HEK293 (cell line): ENCODE results near the gene WDR86.
A peak's percentile ranks its signal among the peaks of the same experiment; 100 is the strongest.

Experiments
- CTCF ChIA-PET: fragments of 350-600 bp; formaldehyde crosslinking; extraction: SDS; loops from one replicate; lab custom pipeline; 2021; ENCODE audit warnings: antibody characterized with exemption; lab: Yijun Ruan, JAX
- POLR2A ChIA-PET: fragments of 300-600 bp; formaldehyde crosslinking; extraction: SDS; loops from one replicate; lab custom pipeline; 2020; ENCODE audit warnings: antibody characterized with exemption, inconsistent platforms; lab: Yijun Ruan, JAX
- H3K27ac ChIP-seq: fragments of 200-500 bp; sonication (Bioruptor generic); 2 replicates; pipeline ENCODE4 v1.5.1; 2014; ENCODE audit warnings: low read depth, low read length, control low read depth, inconsistent platforms; ENCODE audit errors: extremely low read depth
- H3K36me3 ChIP-seq, 2 experiments: fragments of 200-500 bp in 1 of 2; sonication (Bioruptor generic) in 1 of 2; 1 replicate in 1 of 2; 2 replicates in 1 of 2; pipeline ENCODE4 v1.5.1; 2014 to 2017; ENCODE audit warnings: inconsistent platforms in 2 of 2, low read length in 2 of 2; ENCODE audit not compliant: control insufficient read depth in 2 of 2, insufficient read depth in 1 of 2
- H3K4me1 ChIP-seq: fragments of 200-500 bp; sonication (Bioruptor generic); 2 replicates; pipeline ENCODE4 v1.5.1; 2014; ENCODE audit warnings: mild to moderate bottlenecking, low read length, inconsistent platforms; ENCODE audit not compliant: control insufficient read depth, insufficient read depth
- H3K4me3 ChIP-seq: 2 replicates; pipeline ENCODE4 v1.5.1; 2011; ENCODE audit warnings: low read depth, mild to moderate bottlenecking, control low read depth, low read length, moderate library complexity
- H3K9me3 ChIP-seq: fragments of 200-500 bp; sonication (Bioruptor generic); 2 replicates; pipeline ENCODE4 v1.5.1; 2014; ENCODE audit warnings: low read depth, low read length, inconsistent platforms; ENCODE audit not compliant: control insufficient read depth, insufficient read depth
- BCL11A ChIP-seq: fragments of 450-650 bp; formaldehyde crosslinking; IDR thresholded peaks from 2 replicates; pipeline ENCODE4 v1.5.1; 2016; ENCODE audit warnings: low read depth, missing biosample characterization, missing genetic modification characterization
- GFI1B ChIP-seq: fragments of 450-650 bp; formaldehyde crosslinking; IDR thresholded peaks from 2 replicates; pipeline ENCODE4 v1.5.1; 2016; ENCODE audit warnings: missing biosample characterization, missing genetic modification characterization
- GLIS2 ChIP-seq: fragments of 450-650 bp; formaldehyde crosslinking; IDR thresholded peaks from 2 replicates; pipeline ENCODE4 v1.5.1; 2016; ENCODE audit warnings: missing biosample characterization, missing genetic modification characterization
- HOXA7 ChIP-seq: sonication (generic); formaldehyde crosslinking; IDR thresholded peaks from 2 replicates; pipeline ENCODE4 v1.8.1; 2022; ENCODE audit warnings: missing genetic modification reagents, borderline replicate concordance
- MEIS1 ChIP-seq: sonication (generic); formaldehyde crosslinking; IDR thresholded peaks from 2 replicates; pipeline ENCODE4 v1.8.1; 2022; ENCODE audit warnings: missing genetic modification reagents, mild to moderate bottlenecking, borderline replicate concordance
- PBX3 ChIP-seq: sonication (generic); formaldehyde crosslinking; IDR thresholded peaks from 2 replicates; pipeline ENCODE4 v1.8.1; 2022; ENCODE audit warnings: mild to moderate bottlenecking, moderate library complexity, missing genetic modification reagents
- PRDM10 ChIP-seq: fragments of 450-650 bp; formaldehyde crosslinking; IDR thresholded peaks from 2 replicates; pipeline ENCODE4 v1.5.1; 2016; ENCODE audit warnings: missing biosample characterization, missing genetic modification characterization
- TRIM28 ChIP-seq: IDR thresholded peaks from 2 replicates; pipeline ENCODE4 v1.6.1; 2011; ENCODE audit warnings: low read length, control low read depth, borderline replicate concordance
- WT1 ChIP-seq: fragments of 450-650 bp; formaldehyde crosslinking; IDR thresholded peaks from 2 replicates; pipeline ENCODE4 v1.5.1; 2016; ENCODE audit warnings: missing biosample characterization, missing genetic modification characterization
- ZBTB17 ChIP-seq: fragments of 450-650 bp; formaldehyde crosslinking; IDR thresholded peaks from 2 replicates; pipeline ENCODE4 v1.5.1; 2016; ENCODE audit warnings: missing biosample characterization, missing genetic modification characterization
- ZBTB21 ChIP-seq: fragments of 450-650 bp; formaldehyde crosslinking; IDR thresholded peaks from 2 replicates; pipeline ENCODE4 v1.5.1; 2017; ENCODE audit warnings: missing biosample characterization, missing genetic modification characterization
- ZNF121 ChIP-seq: fragments of 450-650 bp; formaldehyde crosslinking; IDR thresholded peaks from 2 replicates; pipeline ENCODE4 v1.5.1; 2016; ENCODE audit warnings: missing biosample characterization, missing genetic modification characterization
- ZNF132 ChIP-seq: fragments of 450-650 bp; formaldehyde crosslinking; IDR thresholded peaks from 2 replicates; pipeline ENCODE4 v1.5.1; 2017; ENCODE audit warnings: missing biosample characterization, missing genetic modification characterization, borderline replicate concordance
- ZNF133 ChIP-seq: fragments of 450-650 bp; formaldehyde crosslinking; IDR thresholded peaks from 2 replicates; pipeline ENCODE4 v1.5.1; 2016; ENCODE audit warnings: missing biosample characterization, missing genetic modification characterization
- ZNF223 ChIP-seq: fragments of 450-650 bp; formaldehyde crosslinking; IDR thresholded peaks from 2 replicates; pipeline ENCODE4 v1.5.1; 2016; ENCODE audit warnings: missing biosample characterization, missing genetic modification characterization
- ZNF239 ChIP-seq: fragments of 450-650 bp; formaldehyde crosslinking; IDR thresholded peaks from 2 replicates; pipeline ENCODE4 v1.5.1; 2016; ENCODE audit warnings: missing biosample characterization, missing genetic modification characterization
- ZNF26 ChIP-seq: fragments of 450-650 bp; formaldehyde crosslinking; IDR thresholded peaks from 2 replicates; pipeline ENCODE4 v1.5.1; 2016; ENCODE audit warnings: missing biosample characterization, missing genetic modification characterization
- ZNF366 ChIP-seq: fragments of 450-650 bp; formaldehyde crosslinking; conservative IDR thresholded peaks from 2 replicates; pipeline ENCODE4 v1.5.1; 2016; ENCODE audit warnings: missing biosample characterization, missing genetic modification characterization
- ZNF433 ChIP-seq: fragments of 450-650 bp; formaldehyde crosslinking; IDR thresholded peaks from 2 replicates; pipeline ENCODE4 v1.5.1; 2016; ENCODE audit warnings: missing biosample characterization, missing genetic modification characterization, low read depth
- ZNF510 ChIP-seq: fragments of 450-650 bp; formaldehyde crosslinking; IDR thresholded peaks from 2 replicates; pipeline ENCODE4 v1.5.1; 2018; ENCODE audit warnings: mild to moderate bottlenecking, missing genetic modification characterization, missing biosample characterization; ENCODE audit not compliant: insufficient replicate concordance
- ZNF513 ChIP-seq: fragments of 450-650 bp; IDR thresholded peaks from 2 replicates; pipeline ENCODE4 v1.5.1; 2018; ENCODE audit warnings: missing biosample characterization, missing genetic modification characterization
- ZNF670 ChIP-seq: fragments of 450-650 bp; formaldehyde crosslinking; IDR thresholded peaks from 2 replicates; pipeline ENCODE4 v1.5.1; 2016; ENCODE audit warnings: missing biosample characterization, missing genetic modification characterization, low read depth
- ZNF76 ChIP-seq: fragments of 450-650 bp; formaldehyde crosslinking; IDR thresholded peaks from 2 replicates; pipeline ENCODE4; 2016; ENCODE audit warnings: low read depth, missing biosample characterization, missing genetic modification characterization, borderline replicate concordance
- ZNF768 ChIP-seq: fragments of 450-650 bp; formaldehyde crosslinking; IDR thresholded peaks from 2 replicates; pipeline ENCODE4 v1.5.1; 2018; ENCODE audit warnings: missing biosample characterization, mild to moderate bottlenecking, missing genetic modification characterization
- ZNF791 ChIP-seq: fragments of 450-650 bp; formaldehyde crosslinking; IDR thresholded peaks from 2 replicates; pipeline ENCODE4 v1.5.1; 2016; ENCODE audit warnings: missing biosample characterization, missing genetic modification characterization
- ZNF792 ChIP-seq: fragments of 450-650 bp; formaldehyde crosslinking; IDR thresholded peaks from 2 replicates; pipeline ENCODE4 v1.5.1; 2016; ENCODE audit warnings: missing biosample characterization, missing genetic modification characterization

WDR86 gene

GRCh38 chr7:151426904-151427704 lies 17.3 kb upstream of the WDR86 start:
- Histone ChIP-seq H3K36me3 (no peaks in the 10 kb centered on the region), H3K27ac (peak overlapping the region; percentile 56; the same call in 1 of the 2 replicates), H3K4me3 (no peak overlapping the region), H3K9me3 (no peaks in the 10 kb centered on the region), H3K4me1 (peaks cover 24% of the 10 kb centered on the region)
- ChIA-PET POLR2A (interaction anchor here (1.1 kb wide), 1 partner anchor 33 kb away, joined by 8 read pairs; no protein-coding TSS in a partner anchor), CTCF (no interaction called here)
- TF ChIP-seq PRDM10 (tag by site-specific recombination) (peak; percentile 11; the same call in 1 of the 2 replicates), HOXA7 (CRISPR knock-in tag) (no peak), ZNF366 (tag by site-specific recombination) (peak; percentile 61), ZNF792 (tag by site-specific recombination) (no peak), ZBTB17 (no peak), ZNF26 (0 out of 2 replicates have a peak, but pooled peaks have one; percentile 6), TRIM28 (peak; percentile 83; the same call in 1 of the 2 replicates), GLIS2 (0 out of 2 replicates have a peak, but pooled peaks have one; percentile 34), ZNF133 (tag by site-specific recombination) (no peak), ZNF76 (tag by site-specific recombination) (no peak), PBX3 (CRISPR knock-in tag) (0 out of 2 replicates have a peak, but pooled peaks have one; percentile 47), ZNF433 (tag by site-specific recombination) (no peak)

GRCh38 chr7:151426441-151426903 lies 16.6 kb upstream of the WDR86 start:
- Histone ChIP-seq H3K4me3 (no peak overlapping the region), H3K4me1 (peaks cover 24% of the 10 kb centered on the region), H3K27ac (peak overlapping the region; percentile 56; the same call in 1 of the 2 replicates), H3K36me3 (no peaks in the 10 kb centered on the region), H3K9me3 (no peaks in the 10 kb centered on the region)
- CTCF ChIA-PET = interaction anchor here (0.6 kb wide), 1 partner anchor 310 kb away, joined by 4 read pairs; no protein-coding TSS in a partner anchor
- POLR2A ChIA-PET = interaction anchor here (0.6 to 1.3 kb wide), 3 partner anchors 34 to 288 kb away, joined by 3 to 8 read pairs (median 3); no protein-coding TSS in a partner anchor
- TF ChIP-seq GLIS2 (no peak), MEIS1 (CRISPR knock-in tag) (no peak), ZNF670 (tag by site-specific recombination) (no peak), ZNF239 (tag by site-specific recombination) (no peak), ZNF132 (tag by site-specific recombination) (no peak), ZNF121 (tag by site-specific recombination) (no peak), BCL11A (tag by site-specific recombination) (peak; percentile 88; the same call in 1 of the 2 replicates), WT1 (tag by site-specific recombination) (peak; percentile 86), ZNF768 (tag by site-specific recombination) (0 out of 2 replicates have a peak, but pooled peaks have one; percentile 36), ZNF223 (tag by site-specific recombination) (no peak), ZNF791 (tag by site-specific recombination) (no peak), ZNF513 (tag by site-specific recombination) (no peak), GFI1B (tag by site-specific recombination) (peak; percentile 93), ZNF76 (tag by site-specific recombination) (no peak; the same call in 1 of the 2 replicates), ZBTB21 (tag by site-specific recombination) (peak; percentile 66), ZNF510 (tag by site-specific recombination) (no peak)
